Activated T-cell treated with anti-CD3 and anti-CD28 coated beads, Interleukin-2, amount 50 U/mL, for 72 hours (primary cell): ENCODE measurements around the gene EPB41L4B. TPM values are rescaled to one million over a fixed set of nuclear protein-coding genes. Genes with fewer than 3 reads are reported as not detected.
A peak's percentile ranks its signal among the peaks of the same experiment; 100 is the strongest.

Experiments
- ATAC-seq, 2 donors: fragments of 150-1000 bp; cut with Tn5 transposase; replicated peaks in 1 of 2; 2 replicates each; pipeline ENCODE4 v1.10.0; 2021; ENCODE audit warnings: moderate library complexity in 2 of 2, mild to moderate bottlenecking in 1 of 2
- DNase-seq, 2 donors: peaks; one replicate each; pipeline ENCODE4 v3.0.0; 2021 to 2022; ENCODE audit warnings: mixed read lengths in 1 of 2
- H3K27ac Mint-ChIP-seq: one replicate; pipeline ENCODE4 v1.8.0; 2022; ENCODE audit warnings: mild to moderate bottlenecking, moderate library complexity, mixed read lengths
- H3K27me3 Mint-ChIP-seq: one replicate; pipeline ENCODE4 v1.8.0; 2022; ENCODE audit warnings: low read depth, mixed read lengths
- H3K36me3 Mint-ChIP-seq, 2 donors: one replicate each; pipeline ENCODE4 v1.8.0; 2022; ENCODE audit warnings: mixed read lengths in 2 of 2, mild to moderate bottlenecking in 1 of 2; ENCODE audit not compliant: insufficient read depth in 2 of 2
- H3K4me1 Mint-ChIP-seq: one replicate; pipeline ENCODE4 v1.8.0; 2022; ENCODE audit warnings: low read depth, mixed read lengths
- H3K4me3 Mint-ChIP-seq, 2 donors: one replicate each; pipeline ENCODE4 v1.8.0; 2022; ENCODE audit warnings: mild to moderate bottlenecking in 2 of 2, mixed read lengths in 2 of 2, moderate library complexity in 2 of 2
- H3K9me3 Mint-ChIP-seq, 2 donors: one replicate each; pipeline ENCODE4 v1.8.0; 2022; ENCODE audit warnings: mixed read lengths in 2 of 2
- total RNA-seq, 2 donors: library from RNA; stranded (reverse); gene quantifications; one replicate each; pipeline ENCODE4 v1.2.3, GENCODE V29; 2022

EPB41L4B gene
- total RNA-seq, 2 donors from 2014 or later, result 1.6 to 3.8 TPM

- H3K27me3 Mint-ChIP-seq, result peaks cover 45% of the 10 kb centered on the region
- H3K36me3 Mint-ChIP-seq, result no peaks in the 10 kb centered on the region
- no peak overlapping the region for H3K4me3 Mint-ChIP-seq
- H3K4me1 Mint-ChIP-seq, result no peaks in the 10 kb centered on the region
- ATAC-seq, result no peak
- no peaks in the 10 kb centered on the region for H3K9me3 Mint-ChIP-seq
- H3K27ac Mint-ChIP-seq, result no peak overlapping the region
- DNase-seq, result no peak
These were observed 161.3 kb downstream of the EPB41L4B start for GRCh38 chr9:109159583-109159982.

GRCh38 chr9:109158651-109159050 is 162.2 kb downstream of the EPB41L4B start:
- peaks cover 1 to 2% of the 10 kb centered on the region in 2 donors for H3K36me3 Mint-ChIP-seq
- ATAC-seq (no peak), DNase-seq (no peak)
- H3K4me1 Mint-ChIP-seq, result no peaks in the 10 kb centered on the region
- H3K27me3 Mint-ChIP-seq, result peaks cover 36% of the 10 kb centered on the region
- no peak overlapping the region for H3K4me3 Mint-ChIP-seq
- no peak overlapping the region for H3K27ac Mint-ChIP-seq
- H3K9me3 Mint-ChIP-seq, result peaks cover 2 to 4% of the 10 kb centered on the region in 2 donors

GRCh38 chr9:109156708-109157107 is 164.2 kb downstream of the EPB41L4B start:
- no peak overlapping the region for H3K4me3 Mint-ChIP-seq
- H3K4me1 Mint-ChIP-seq, result no peaks in the 10 kb centered on the region
- peaks cover 2 to 4% of the 10 kb centered on the region in 2 donors for H3K9me3 Mint-ChIP-seq
- no peak for DNase-seq
- H3K27me3 Mint-ChIP-seq, result peaks cover 23% of the 10 kb centered on the region
- H3K27ac Mint-ChIP-seq, result no peak overlapping the region
- H3K36me3 Mint-ChIP-seq, result peaks cover 2% of the 10 kb centered on the region in 2 donors
- ATAC-seq, result no peak

GRCh38 chr9:109150925-109151545 is 169.8 kb downstream of the EPB41L4B start:
- no peak for ATAC-seq
- Mint-ChIP-seq H3K4me1 (no peaks in the 10 kb centered on the region), H3K27me3 (peaks cover 7% of the 10 kb centered on the region), H3K4me3 (no peak overlapping the region), H3K27ac (no peak overlapping the region), H3K9me3 (peaks cover 2 to 4% of the 10 kb centered on the region in 2 donors), H3K36me3 (peaks cover 2% of the 10 kb centered on the region in 2 donors)
- DNase-seq, result no peak

GRCh38 chr9:109149722-109150121 is 171.1 kb downstream of the EPB41L4B start:
- H3K36me3 Mint-ChIP-seq, result peaks cover 2% of the 10 kb centered on the region in 2 donors
- DNase-seq (no peak), ATAC-seq (no peak)
- H3K4me1 Mint-ChIP-seq, result no peaks in the 10 kb centered on the region
- peaks cover 7% of the 10 kb centered on the region for H3K27me3 Mint-ChIP-seq
- H3K4me3 Mint-ChIP-seq, result no peak overlapping the region
- no peak overlapping the region for H3K27ac Mint-ChIP-seq
- H3K9me3 Mint-ChIP-seq, result peaks cover 2 to 4% of the 10 kb centered on the region in 2 donors

- no peak overlapping the region for H3K4me3 Mint-ChIP-seq
These were observed 171.8 kb downstream of the EPB41L4B start for GRCh38 chr9:109149089-109149488.

GRCh38 chr9:109145051-109145450 is 175.8 kb downstream of the EPB41L4B start:
- Mint-ChIP-seq H3K27me3 (peaks cover 7% of the 10 kb centered on the region), H3K27ac (no peak overlapping the region), H3K4me1 (peaks cover 5% of the 10 kb centered on the region), H3K9me3 (no peaks in the 10 kb centered on the region), H3K36me3 (no peaks in the 10 kb centered on the region), H3K4me3 (no peak overlapping the region)
- ATAC-seq, result no peak
- no peak for DNase-seq

More at GRCh38 chr9:109149089-109149488, 171.8 kb downstream of the EPB41L4B start:
- DNase-seq, result no peak
- no peak for ATAC-seq
- Mint-ChIP-seq H3K27me3 (peaks cover 7% of the 10 kb centered on the region), H3K36me3 (peaks cover under 1 to 2% of the 10 kb centered on the region in 2 donors), H3K9me3 (peaks cover under 1 to 2% of the 10 kb centered on the region in 2 donors), H3K27ac (no peak overlapping the region), H3K4me1 (peaks cover under 1% of the 10 kb centered on the region)

GRCh38 chr9:109143881-109144562 is 176.8 kb downstream of the EPB41L4B start:
- Mint-ChIP-seq H3K4me1 (peaks cover 5% of the 10 kb centered on the region), H3K36me3 (no peaks in the 10 kb centered on the region), H3K4me3 (no peak overlapping the region), H3K27me3 (peaks cover 7% of the 10 kb centered on the region), H3K27ac (no peak overlapping the region), H3K9me3 (no peaks in the 10 kb centered on the region)
- DNase-seq, result peak; percentile 15 to 22
- peak; percentile 68 to 71 for ATAC-seq

GRCh38 chr9:109141375-109141774 is 179.5 kb downstream of the EPB41L4B start:
- Mint-ChIP-seq H3K27me3 (no peaks in the 10 kb centered on the region), H3K9me3 (no peaks in the 10 kb centered on the region), H3K36me3 (no peaks in the 10 kb centered on the region), H3K27ac (no peak overlapping the region), H3K4me3 (no peak overlapping the region), H3K4me1 (peaks cover 5% of the 10 kb centered on the region)
- ATAC-seq (no peak), DNase-seq (no peak)

GRCh38 chr9:109139851-109140250 is 181.0 kb downstream of the EPB41L4B start:
- Mint-ChIP-seq H3K4me3 (no peak overlapping the region), H3K36me3 (no peaks in the 10 kb centered on the region), H3K4me1 (peaks cover 5% of the 10 kb centered on the region), H3K27ac (no peak overlapping the region), H3K27me3 (no peaks in the 10 kb centered on the region), H3K9me3 (no peaks in the 10 kb centered on the region)
- ATAC-seq, result no peak
- no peak for DNase-seq

GRCh38 chr9:109138421-109138820 is 182.4 kb downstream of the EPB41L4B start:
- ATAC-seq (no peak), DNase-seq (no peak)
- no peaks in the 10 kb centered on the region for H3K27me3 Mint-ChIP-seq
- no peaks in the 10 kb centered on the region for H3K36me3 Mint-ChIP-seq
- no peak overlapping the region for H3K4me3 Mint-ChIP-seq
- H3K9me3 Mint-ChIP-seq, result no peaks in the 10 kb centered on the region
- H3K27ac Mint-ChIP-seq, result no peak overlapping the region
- H3K4me1 Mint-ChIP-seq, result no peaks in the 10 kb centered on the region

- H3K9me3 Mint-ChIP-seq, result no peaks in the 10 kb centered on the region
- ATAC-seq (no peak), DNase-seq (no peak)
- H3K4me3 Mint-ChIP-seq, result no peak overlapping the region
- H3K4me1 Mint-ChIP-seq, result no peaks in the 10 kb centered on the region
- no peaks in the 10 kb centered on the region for H3K36me3 Mint-ChIP-seq
- H3K27me3 Mint-ChIP-seq, result no peaks in the 10 kb centered on the region
- H3K27ac Mint-ChIP-seq, result no peak overlapping the region
These were observed 186.7 kb downstream of the EPB41L4B start for GRCh38 chr9:109134167-109134578.

GRCh38 chr9:109133533-109133932 is 187.3 kb downstream of the EPB41L4B start:
- Mint-ChIP-seq H3K9me3 (no peaks in the 10 kb centered on the region), H3K4me3 (no peak overlapping the region), H3K27ac (no peak overlapping the region), H3K4me1 (no peaks in the 10 kb centered on the region), H3K36me3 (no peaks in the 10 kb centered on the region), H3K27me3 (no peaks in the 10 kb centered on the region)
- ATAC-seq, result no peak
- DNase-seq, result no peak
